Inferior parietal cortex (tissue), 1 donor: ENCODE data around the gene AQP5.

Experiments
- DNase-seq: peaks from one replicate; pipeline ENCODE4 v3.0.0-alpha.2; 2016; ENCODE audit errors: extremely low spot score

Gene AQP5

DNA sequence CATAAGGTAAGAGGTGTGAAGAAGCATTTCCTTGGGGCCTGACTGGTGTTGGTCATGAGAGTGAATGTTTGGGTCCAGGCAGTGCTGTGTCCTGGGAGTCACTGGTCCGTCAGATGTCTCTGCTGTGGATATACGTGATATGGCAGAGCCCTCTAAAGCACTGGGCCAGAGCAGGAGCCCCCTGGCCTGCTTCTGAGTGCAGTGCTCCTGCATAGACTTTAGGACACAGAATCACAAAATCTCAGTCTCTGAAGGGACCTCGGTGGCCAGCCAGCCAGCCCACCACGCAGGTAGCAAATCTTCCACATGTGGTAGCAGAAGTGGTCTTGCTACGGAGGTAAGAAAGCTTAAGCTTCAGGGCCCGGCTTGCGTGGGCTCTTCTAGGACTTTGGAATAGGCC, 29.6 kb upstream of the AQP5 start:
- DNase-seq = no peak

DNA sequence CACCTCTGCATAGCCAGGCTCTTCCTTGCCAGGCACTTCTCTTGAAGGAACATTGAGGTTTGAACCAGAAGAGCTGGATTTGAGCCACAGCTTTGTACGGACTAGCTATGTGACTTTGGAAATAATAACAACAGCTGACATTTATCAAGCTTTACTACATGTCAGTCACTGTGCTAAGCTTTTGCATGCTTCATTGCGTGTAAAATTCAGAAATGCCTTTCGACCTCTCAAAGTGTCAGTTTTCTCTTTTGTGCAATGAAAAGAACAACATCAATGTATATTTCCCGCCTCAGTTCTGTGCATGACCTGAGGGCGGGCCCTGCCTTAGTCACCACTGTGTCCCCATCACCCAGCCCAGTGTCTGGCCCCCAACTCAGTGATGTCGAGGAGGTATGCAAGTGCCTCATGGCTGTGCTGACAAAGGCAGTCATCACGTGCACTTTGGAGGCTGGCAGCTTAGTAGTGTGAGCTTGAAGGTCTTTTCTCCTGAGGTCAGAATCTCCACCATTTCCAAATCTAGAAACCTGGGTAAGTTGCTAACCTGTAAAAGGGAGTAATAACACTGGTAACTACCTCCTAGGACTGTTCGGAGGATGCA, 29.0 kb upstream of the AQP5 start:
- no peak for DNase-seq

DNA sequence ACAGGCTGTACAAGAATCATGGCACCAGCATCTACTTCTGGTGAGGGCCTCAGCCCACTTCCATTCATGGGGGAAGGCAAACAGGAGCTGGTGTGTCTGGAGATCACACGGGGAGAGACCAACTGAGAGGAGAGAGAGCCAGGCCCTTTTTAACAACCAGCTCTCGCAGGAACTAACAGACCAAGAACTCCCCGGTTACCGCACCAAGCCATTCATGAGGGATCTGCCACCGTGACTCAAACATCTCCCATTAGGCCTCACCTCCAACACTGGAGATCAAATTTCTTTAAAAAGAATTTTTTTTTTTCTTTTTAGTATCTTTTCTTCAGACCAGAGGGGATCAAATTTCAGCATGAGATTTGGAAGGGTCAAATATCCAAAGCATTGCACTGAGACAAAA, 27.9 kb upstream of the AQP5 start:
- no peak for DNase-seq

DNA sequence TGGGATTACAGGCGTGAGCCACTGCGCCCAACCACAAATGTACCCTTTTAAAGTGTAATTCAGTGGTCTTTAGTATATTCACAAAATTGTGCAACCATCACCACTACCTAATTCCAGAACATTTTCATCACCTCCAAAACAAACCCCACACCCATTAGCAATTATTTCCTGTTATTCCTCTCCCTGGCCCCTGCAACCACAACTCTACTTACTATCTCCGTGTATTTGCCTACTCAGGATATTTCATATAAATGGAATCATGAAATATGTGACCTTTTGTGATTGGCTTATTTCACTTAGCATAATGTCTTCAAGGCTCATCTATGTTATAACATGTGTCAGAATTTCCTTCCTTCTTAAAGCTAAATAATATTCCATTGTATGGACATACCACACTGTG, 27.2 kb upstream of the AQP5 start:
- DNase-seq = no peak

DNA sequence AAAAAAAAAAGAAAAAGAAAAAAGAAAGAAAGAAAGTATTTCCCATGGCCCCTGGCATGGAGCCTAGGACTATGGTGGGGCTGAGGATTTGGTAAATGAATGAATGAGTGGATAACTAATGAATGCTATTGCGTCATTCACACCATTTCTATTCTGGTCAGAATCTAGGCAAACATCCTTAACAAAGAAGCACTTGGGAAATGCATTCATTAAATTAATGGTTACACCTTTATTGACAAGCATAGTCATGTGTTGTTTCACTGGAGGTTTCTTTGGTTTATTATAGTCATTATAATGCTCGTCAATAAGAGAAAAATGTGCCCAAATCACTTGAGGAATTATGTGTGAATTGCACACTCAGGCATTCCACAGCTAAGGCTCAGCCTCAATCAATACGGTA, 24.7 kb upstream of the AQP5 start:
- DNase-seq = no peak

DNA sequence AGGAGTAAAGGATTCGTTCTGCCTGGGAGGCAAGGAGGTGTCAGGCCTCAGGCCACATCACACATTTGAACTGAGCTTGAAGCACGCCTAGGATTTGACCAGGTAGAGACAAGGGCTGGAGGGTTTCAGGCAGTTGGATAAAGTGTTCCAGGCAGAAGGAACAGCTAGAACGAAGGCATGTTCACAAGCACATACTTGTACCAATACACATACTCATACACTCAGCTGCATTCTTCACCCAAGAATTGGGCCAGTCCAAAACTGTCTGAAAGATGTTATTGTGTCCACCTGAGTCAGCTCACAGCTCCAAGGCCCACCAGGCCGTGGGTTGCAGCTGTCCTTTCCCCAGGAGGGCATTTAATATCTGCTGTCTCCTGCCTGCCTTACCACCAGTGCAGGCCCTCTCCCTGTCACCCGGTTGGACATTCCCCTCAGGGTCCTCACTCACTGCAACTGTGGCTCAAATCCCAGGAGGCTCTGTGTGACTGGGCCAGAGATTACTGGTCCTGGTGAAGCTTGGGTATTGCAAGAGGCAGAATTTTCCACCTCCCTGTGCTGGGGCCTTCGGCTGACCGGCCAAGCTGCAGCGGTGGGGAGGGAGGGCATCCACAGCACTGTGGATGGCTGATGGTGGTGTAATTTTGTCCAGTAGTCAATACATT, 23.9 kb upstream of the AQP5 start:
- DNase-seq = no peak

DNA sequence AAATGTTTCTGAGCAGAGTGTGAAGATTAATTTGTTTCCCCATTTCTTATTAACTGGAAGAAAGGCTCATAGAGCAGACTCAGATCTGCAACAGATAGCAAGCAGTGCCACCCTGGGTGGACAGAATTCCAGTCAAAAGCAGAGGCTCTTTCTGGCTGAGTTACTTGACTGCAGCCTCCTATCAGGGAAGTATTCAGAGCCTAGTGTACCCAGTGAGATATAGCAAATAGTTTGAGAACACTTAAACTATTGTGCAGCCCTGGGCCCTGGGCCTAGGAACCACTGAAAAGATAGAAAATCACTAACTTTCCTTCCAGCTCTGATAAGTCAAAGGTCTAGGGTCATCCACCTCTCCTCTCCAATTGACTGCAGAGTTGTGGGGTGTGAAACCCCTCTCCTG, 22.4 kb upstream of the AQP5 start:
- DNase-seq = no peak

DNA sequence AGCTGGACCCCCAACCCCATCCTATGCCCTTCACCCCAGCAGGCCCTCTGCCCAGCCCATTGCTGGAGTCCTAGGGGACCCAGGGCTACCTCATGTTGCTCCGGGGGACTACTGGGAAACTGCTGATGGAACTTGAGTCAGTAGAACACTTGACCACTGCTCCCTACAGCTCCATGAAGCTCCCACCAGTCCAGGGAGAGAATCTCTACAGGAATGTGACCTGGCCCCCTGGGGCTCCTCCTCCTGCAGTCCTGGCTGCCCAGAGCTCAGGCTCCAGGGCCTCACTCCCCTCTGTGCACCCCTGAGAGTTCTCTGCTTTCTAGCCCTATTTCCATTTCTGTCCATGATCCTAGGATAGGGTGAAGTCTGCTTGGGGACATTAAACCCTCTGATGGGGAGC, 22.0 kb upstream of the AQP5 start:
- no peak for DNase-seq

DNA sequence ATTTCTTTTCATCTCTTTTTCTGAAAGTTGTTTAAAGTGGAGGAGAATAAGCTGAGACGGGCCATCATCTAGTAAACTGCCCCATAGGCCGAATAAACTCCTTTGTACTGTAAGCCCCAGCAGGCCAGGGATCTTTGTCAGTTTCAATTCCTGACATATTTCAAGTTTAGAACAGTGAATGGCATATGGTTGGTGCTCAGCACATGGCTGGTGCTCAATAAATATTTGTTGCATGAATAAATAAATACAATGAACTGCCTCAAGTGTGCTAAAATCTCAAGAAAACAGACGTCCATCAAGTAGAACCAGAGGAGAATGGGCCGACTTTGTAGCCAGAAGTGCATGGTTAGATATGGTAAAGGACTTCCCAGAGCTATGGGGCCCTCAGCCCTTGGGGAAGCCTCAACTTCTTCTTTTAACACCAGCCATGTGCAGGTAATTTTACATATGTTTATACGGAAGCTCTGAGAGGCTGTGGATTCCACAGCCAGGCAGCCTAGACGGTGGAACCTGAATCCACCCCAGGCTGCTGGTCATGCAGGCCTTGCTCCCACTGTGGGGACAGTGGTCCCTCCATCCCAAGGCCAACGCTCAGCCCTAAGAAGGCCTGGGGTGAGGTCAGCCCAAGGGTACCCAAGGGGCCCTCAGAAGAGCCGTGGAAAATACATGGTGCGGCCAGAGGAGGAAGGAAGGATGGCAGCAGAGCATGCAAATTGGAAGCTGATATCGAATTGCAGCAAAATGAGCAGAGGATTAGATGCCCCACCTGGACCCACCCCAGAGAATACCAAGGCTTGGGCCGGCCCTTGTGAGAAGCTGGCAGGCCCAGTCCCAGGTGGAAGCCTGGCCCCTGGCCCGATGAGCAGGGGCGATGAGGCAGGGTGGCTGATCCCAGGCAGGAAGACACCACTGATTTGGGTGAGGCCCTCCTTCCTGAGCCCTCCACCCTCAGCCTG, 19.8 kb upstream of the AQP5 start:
- no peak for DNase-seq

DNA sequence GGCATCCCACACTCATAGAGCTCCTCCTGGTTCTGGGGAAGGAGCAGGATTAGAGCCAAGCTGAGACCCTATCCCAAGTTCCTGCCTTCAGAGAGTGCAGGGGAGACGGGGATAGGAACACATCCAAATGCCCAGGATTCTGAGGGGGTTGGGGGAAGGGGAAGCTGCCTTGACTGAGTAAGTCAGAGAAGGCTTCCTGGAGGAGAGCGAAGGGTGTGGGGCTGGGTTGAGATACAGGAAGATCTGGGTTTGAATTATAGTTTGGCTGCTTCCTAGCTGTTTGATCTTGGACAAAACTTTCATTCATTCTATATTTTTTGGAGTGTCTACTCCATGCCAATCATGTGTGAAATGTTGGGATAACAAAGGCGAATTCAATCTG, 19.2 kb upstream of the AQP5 start:
- DNase-seq = no peak

DNA sequence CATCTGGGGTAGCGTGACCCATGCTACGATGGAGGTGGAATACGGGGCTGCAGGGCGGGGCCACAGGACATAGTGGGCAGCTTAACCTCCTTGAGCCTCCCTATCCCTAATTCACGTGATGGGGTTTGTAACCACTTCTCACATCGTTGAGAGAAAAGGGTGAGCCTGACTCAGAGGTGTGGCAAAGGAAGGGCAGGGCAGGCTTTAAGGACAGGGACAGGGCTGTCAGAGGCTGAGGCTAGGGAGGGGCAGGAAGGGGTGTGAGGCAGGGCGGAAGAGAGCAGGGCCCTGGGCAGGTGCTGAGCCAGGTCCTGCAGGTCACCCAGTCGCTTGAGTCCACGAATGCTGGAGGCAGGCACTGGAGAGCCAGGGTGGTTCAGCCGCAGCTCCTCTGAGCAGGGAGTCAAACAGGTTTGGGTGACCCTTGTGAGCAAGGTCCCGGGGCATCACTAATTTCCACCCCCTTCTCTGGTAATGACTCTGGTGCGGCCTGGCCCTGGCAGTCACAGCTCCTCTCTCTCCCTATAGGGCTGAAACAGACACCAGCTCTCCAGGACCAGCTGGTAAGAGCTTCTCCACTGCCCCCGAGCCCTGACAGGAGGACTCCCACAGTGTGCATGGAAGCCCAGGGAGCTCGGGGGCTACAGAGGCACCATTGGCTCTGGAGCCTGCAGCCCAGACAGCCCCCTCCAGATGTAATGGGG, 18.6 kb upstream of the AQP5 start:
- DNase-seq = no peak

DNA sequence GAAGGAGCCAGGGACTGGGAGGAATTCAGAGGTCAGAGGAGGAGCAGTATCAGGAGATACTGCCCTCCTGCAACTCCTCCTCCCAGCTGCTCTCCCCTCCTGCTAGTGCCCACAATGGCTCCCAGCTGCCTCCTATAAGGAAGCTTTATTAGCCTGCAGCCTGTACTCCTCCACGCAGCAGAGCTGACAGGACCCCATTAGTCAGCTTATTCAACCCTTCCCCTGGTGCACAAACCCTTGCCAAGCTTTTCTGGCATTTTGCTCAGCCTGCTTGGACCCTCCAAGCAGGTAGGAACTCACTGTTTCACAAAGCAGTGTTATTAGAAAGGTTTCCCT, 18.1 kb upstream of the AQP5 start:
- DNase-seq = no peak

DNA sequence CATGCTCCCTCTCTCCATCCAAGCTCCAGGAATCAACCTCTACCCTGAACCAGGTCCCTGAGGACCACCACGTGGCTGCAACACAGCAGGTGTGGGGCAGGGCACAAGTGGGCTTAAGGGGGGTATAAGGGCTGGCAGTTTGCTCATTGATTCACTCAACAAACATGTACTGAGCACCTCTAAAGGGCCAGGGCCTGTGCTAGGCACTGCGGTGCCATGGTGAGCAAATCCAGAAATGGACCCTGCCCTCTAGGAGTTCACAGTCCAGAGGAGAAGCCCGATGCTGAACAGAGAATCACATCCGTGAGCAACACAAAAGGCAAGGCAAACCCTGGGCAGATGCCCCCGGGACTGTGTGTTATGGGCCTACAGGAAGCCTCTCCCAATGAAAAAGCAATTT, 17.6 kb upstream of the AQP5 start:
- no peak for DNase-seq

DNA sequence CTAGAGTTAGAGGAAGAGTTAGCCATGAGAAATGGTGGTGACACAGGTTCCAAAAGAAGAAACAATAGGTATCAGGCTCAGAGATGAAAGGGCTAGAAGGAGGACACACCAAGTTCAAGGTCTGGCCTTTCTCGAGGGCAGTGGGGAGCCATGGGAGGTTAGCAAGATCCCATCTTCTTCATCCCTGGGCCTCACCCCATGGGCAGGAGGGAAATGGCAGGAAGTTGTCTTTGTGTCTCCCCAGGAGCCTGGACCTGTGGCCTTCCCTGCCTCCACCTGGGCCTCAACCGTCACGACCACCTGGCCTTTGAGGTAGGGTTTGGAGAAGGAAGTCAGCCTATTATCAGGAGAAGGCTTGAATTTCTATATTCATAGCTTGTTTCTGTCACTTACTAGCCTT, 17.0 kb upstream of the AQP5 start:
- DNase-seq = no peak

DNA sequence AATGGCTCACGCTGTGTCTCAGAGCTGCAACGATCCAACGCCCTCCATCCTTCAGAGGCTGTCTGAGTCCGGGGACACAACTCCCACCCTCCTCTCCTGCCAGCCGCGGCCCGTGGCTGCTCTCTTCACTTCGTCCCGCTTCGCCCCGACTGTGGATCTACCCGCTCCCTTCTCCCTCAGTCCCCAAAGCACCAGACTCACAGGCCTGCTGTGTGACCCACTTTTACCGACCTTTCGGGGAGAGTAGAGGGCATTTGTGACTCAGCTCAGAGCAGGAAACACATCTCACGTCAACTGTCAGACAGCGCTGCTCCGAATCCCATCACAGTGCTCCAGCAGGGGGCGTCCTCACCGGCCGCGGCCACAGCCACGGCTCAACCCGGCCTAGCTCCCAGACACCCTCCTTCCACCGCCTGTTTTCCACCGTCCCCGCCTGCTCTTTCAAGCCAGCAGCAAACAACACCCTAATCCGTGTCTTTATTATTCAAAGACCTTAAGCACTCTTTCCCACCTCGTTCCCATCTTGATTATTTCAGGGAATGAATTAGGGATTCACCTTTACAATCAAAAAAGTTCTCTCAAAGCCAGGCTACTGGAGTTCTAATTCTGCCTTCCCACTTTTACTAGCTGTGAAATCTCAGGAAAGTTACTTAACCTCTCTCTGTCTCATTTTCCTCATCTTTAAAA, 16.1 kb upstream of the AQP5 start:
- peak; percentile 76 for DNase-seq

DNA sequence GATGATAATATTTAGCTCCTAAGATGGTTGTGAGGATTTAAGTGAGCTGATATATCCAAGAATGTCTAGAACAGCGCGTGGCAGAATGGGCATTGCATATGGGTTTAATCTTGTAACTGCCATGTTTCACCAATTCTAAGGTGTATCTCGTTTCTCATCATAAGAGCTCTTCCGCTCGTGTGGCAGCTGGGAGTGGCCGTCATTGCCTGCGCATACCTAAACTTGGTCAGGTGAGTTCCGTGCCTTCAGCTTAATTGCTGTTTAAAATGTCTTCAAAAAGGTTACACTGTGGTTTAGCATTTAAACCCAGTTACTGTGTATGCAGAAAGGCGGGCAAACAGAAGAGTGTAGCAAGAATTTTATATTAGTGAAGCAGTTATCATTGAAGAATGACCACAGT, 15.6 kb upstream of the AQP5 start:
- no peak for DNase-seq

DNA sequence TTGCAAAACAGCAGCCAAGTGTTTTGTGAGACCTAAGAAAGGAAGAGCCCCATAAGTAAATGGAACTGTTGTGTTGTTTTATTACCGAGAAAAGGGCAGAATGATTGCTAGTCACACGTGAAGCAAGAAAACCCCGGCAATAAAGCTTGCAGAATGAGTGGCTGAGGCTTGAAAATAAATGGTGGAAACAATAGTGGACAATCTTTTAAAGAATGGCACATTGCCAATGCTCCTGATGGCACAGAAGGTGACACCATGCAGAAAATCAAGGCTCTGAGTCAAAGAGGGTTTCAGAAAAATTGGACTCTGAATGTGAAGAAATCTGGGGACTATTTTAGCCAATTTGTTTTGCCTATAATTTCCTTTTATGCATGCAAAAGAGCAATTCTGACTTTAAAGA, 15.2 kb upstream of the AQP5 start:
- no peak for DNase-seq

DNA sequence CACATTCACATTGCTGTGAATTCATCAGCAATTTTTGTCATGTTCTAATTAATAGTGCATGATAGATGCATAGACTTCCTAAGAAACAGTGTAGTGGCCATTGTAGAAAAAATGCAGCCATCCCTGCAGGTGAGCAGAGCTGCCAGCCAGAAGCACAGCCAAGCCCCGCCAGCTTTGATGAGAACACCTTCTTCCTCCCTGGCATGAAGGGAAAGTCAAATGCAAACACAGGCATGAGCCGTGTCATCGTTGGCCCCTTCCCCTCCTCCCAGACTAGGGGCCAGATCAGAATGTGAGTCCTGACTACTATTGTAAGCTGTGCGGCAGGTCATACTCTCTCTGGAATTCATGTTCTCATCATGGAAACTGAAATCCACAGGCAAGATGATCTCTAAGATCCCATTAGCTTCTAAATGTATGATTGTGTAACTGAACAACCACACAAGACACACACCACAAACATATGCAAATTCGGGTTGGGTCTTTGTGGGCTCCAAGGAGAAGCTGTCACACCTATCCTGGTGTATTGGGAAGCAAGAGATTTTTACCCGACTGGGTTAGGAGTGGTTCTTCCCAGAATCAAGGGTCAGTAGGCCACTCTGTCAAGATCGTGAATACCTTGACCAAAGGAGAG, 14.0 kb upstream of the AQP5 start:
- no peak for DNase-seq

DNA sequence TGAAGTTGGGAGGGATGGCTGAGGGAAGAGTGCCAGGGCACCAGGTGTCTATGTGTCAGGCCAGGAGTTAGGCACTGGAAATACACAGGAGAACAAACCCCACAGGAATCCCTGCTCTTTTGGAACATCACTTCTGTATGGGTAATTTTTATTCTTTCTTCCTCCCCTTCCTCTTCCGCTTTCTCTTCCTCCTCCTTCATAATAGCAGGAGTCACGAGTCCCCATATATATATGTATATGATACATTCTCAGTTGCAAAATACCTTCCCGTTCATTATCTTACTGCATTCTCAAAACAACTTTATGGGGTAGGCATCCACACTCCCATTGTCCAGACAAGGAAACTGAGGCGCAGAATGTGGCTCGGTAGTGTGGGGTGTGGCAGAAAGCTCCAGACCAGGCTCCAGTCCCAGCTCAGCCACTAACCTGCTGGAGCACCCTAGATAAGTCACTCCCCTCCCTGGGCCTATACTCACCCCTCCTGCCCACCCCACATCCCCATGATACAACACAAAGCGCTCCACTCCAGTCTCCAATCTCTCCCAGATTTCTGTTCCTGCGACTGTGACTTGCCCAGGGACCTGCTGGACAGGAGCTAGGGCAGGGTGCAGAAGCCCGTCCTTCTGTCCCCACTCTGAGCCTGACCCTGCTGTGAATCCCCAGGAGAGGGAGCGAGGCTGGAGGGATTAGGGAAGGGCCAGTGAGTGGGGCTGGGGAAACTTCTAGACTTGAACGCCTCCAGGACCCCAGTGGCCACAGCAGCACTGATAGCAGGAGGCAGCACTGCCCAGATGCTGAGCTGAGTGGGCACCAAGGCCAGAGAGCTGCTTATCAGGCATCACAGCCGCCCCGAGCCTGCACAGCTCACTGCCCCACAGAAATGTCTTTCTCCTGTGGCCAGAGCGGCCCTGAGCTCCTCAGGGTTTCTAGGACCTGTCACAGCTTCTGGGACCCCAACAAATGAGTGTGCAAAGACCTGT, 12.5 kb upstream of the AQP5 start:
- DNase-seq = no peak

DNA sequence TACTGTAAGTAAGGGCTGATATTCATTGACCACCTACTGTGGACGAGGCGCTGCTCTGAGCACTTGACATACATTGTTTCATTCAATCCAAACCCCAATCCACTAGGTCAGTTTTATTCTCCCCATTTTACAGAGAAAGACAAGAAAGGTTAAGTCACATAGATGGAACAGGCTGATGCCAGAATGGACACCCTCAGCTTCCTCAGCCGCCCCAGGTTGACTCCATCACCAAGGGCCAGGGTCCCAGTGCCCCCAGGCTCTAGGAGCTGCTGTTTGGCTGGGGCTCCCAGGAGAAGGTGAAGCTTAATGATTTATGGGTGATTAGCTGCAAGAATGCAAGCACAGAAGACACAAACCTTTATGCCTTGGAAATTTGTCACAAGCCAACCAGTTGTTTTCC, 11.8 kb upstream of the AQP5 start:
- no peak for DNase-seq
